Right atrium auricular region (tissue), 2 donors: ENCODE data around the gene PTH1R. TPM values are rescaled to one million over a fixed set of nuclear protein-coding genes. Genes with fewer than 3 reads are reported as not detected.

Experiments
- DNase-seq: peaks from one replicate; pipeline ENCODE4 v3.0.0-alpha.2; 2019; ENCODE audit warnings: low spot score
- H3K27ac ChIP-seq, 2 donors: fragments of 200-600 bp; sonication (generic); 1 replicate in 1 of 2; 2 replicates in 1 of 2; pipeline ENCODE4 v1.5.1; 2016 to 2019
- H3K27me3 ChIP-seq, 2 donors: fragments of 200-600 bp; sonication (generic); one replicate each; pipeline versions ENCODE4 v1.5.1 to v1.6.0; 2017 to 2019
- H3K36me3 ChIP-seq: fragments of 200-600 bp; sonication (generic); one replicate; pipeline ENCODE4 v1.5.1; 2016
- H3K4me1 ChIP-seq, 2 donors: fragments of 200-600 bp; sonication (generic); one replicate each; pipeline versions ENCODE4 v1.5.1 to v1.6.0; 2017 to 2019
- H3K4me3 ChIP-seq, 2 donors: fragments of 200-600 bp; sonication (generic); 1 replicate in 1 of 2; 2 replicates in 1 of 2; pipeline ENCODE4 v1.5.1; 2017 to 2019; ENCODE audit warnings: mild to moderate bottlenecking in 1 of 2, moderate library complexity in 1 of 2
- H3K9me3 ChIP-seq, 2 donors: fragments of 200-600 bp; sonication (generic); one replicate each; pipeline ENCODE4 v1.5.1; 2019
- total RNA-seq, 2 donors: library from RNA; depleted of rRNA; stranded (reverse); fragments of >200 nt; gene quantifications; one replicate each; pipeline ENCODE4 v1.1.0, GENCODE V29; 2016
- TF ChIP-seq, protein P1 (sequence below), 2 donors: fragments of 200-600 bp; sonication (generic); IDR thresholded peaks; one replicate each; pipeline ENCODE4 v1.5.1; 2019; ENCODE audit warnings: antibody characterized with exemption in 2 of 2

PTH1R gene
- total RNA-seq, 2 donors from 2014 or later: 7.2 to 10.1 TPM

DNA sequence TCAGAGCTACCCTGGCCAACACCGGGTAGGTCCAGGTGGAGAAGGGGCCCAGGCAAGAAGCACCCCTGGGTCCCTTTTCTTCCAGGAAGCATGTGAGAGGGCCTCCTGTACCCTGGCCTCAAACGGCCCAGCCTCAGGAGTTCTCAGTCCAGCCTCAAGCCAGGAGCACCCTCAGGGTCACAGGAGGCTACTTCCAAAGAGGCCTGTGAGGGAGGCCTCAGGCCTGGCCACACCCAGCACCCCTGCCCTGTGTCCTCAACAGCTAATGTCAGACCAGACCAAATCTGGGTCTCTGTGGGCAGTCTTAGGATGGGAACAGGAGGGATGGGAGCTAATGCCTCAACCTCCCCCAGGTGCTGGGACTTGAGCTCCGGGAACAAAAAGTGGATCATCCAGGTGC is 23.5 kb downstream of the PTH1R start:
- peaks cover 0 to 23% of the 10 kb centered on the region in 2 donors for H3K4me1 ChIP-seq
- H3K27me3 ChIP-seq: no peaks in the 10 kb centered on the region
- TF ChIP-seq, protein P1, sequence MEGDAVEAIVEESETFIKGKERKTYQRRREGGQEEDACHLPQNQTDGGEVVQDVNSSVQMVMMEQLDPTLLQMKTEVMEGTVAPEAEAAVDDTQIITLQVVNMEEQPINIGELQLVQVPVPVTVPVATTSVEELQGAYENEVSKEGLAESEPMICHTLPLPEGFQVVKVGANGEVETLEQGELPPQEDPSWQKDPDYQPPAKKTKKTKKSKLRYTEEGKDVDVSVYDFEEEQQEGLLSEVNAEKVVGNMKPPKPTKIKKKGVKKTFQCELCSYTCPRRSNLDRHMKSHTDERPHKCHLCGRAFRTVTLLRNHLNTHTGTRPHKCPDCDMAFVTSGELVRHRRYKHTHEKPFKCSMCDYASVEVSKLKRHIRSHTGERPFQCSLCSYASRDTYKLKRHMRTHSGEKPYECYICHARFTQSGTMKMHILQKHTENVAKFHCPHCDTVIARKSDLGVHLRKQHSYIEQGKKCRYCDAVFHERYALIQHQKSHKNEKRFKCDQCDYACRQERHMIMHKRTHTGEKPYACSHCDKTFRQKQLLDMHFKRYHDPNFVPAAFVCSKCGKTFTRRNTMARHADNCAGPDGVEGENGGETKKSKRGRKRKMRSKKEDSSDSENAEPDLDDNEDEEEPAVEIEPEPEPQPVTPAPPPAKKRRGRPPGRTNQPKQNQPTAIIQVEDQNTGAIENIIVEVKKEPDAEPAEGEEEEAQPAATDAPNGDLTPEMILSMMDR (IDR thresholded peaks at IDR 0.05): no peak
- no peaks in the 10 kb centered on the region for H3K36me3 ChIP-seq
- H3K4me3 ChIP-seq: no peak overlapping the region
- H3K27ac ChIP-seq: no peak overlapping the region
- H3K9me3 ChIP-seq: no peaks in the 10 kb centered on the region
- DNase-seq: no peak

DNA sequence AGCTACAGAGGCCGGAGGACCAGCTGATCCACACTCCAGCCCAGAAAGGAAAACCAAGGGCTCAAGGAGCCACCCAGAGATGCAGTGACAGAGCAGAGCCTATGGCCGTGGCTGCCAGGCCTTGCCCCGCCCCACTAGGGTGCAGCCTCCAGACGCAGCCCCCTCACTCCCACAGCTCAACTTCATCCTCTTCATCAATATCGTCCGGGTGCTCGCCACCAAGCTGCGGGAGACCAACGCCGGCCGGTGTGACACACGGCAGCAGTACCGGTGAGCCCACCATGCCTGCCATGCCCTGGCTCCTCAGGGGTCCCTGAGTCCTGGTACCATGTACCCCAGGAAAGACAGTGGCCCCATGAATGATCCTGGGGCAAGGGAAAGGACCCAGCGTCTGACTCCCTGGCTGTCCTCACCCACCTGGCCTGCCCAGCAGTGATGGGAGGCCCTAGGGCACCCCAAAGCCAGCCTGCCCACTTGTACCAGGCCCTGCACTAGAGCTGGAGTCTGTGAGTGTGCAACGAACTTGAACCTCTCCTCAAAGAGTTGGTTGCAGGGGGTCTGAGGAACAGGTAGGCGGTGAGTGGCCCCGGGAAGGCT is 24.2 kb downstream of the PTH1R start:
- no peaks in the 10 kb centered on the region for H3K9me3 ChIP-seq
- no peak overlapping the region for H3K27ac ChIP-seq
- H3K4me3 ChIP-seq: no peak overlapping the region
- H3K4me1 ChIP-seq: peaks cover 0 to 23% of the 10 kb centered on the region in 2 donors
- no peaks in the 10 kb centered on the region for H3K27me3 ChIP-seq
- no peak for DNase-seq
- TF ChIP-seq, protein P1 (IDR thresholded peaks at IDR 0.05): no peak
- no peaks in the 10 kb centered on the region for H3K36me3 ChIP-seq

DNA sequence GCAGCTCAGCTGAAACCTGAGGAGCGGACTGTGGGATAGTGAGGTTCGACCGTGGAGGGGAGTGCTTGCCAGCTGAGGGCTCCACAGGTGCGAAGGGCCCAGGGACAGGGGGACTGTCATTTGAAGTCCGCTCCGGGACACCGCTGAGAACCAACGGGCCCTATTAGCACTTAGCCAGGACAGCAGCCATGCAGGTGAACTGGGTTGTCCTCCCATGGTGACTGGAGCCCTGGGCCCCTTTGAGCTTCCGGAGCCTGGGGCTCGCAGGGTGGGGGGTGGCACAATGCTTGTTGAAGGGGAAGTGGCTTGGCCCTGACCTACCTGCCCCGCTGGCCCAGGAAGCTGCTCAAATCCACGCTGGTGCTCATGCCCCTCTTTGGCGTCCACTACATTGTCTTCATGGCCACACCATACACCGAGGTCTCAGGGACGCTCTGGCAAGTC is 24.7 kb downstream of the PTH1R start:
- no peak overlapping the region for H3K27ac ChIP-seq
- no peaks in the 10 kb centered on the region for H3K9me3 ChIP-seq
- TF ChIP-seq, protein P1 (IDR thresholded peaks at IDR 0.05): no peak
- H3K4me1 ChIP-seq: peaks cover 0 to 23% of the 10 kb centered on the region in 2 donors
- no peaks in the 10 kb centered on the region for H3K27me3 ChIP-seq
- H3K4me3 ChIP-seq: no peak overlapping the region
- no peak for DNase-seq
- no peaks in the 10 kb centered on the region for H3K36me3 ChIP-seq

DNA sequence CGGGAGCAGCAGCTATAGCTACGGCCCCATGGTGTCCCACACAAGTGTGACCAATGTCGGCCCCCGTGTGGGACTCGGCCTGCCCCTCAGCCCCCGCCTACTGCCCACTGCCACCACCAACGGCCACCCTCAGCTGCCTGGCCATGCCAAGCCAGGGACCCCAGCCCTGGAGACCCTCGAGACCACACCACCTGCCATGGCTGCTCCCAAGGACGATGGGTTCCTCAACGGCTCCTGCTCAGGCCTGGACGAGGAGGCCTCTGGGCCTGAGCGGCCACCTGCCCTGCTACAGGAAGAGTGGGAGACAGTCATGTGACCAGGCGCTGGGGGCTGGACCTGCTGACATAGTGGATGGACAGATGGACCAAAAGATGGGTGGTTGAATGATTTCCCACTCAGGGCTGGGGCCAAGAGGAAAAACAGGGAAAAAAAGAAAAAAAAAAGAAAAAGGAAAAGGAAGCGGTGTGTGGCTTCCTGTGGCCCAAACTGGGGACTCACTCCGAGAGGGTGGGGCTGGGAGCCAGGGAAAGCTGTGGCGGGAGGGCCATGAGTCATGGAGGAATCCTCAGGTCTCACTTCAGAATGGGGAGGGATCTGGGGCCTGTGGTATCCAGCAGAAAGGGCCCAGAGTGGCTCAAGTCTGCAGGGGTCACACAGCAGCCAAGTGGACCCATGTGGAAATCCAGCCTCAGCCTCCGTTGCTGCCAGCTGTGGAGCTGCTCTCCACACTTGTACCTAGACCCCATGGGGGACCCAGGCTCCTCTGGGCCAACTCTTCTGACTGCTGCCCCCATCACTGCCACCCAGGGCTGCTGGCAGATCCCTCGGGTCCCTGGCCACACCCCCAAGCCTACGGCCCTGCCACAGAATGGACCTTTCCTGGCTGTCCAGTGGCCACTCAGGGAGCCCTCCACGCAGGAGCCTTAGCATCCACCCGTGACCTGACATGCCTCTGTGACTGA is 26.1 kb downstream of the PTH1R start:
- Histone ChIP-seq H3K27ac (no peak overlapping the region), H3K36me3 (no peaks in the 10 kb centered on the region), H3K4me1 (peaks cover 0 to 24% of the 10 kb centered on the region in 2 donors), H3K9me3 (no peaks in the 10 kb centered on the region), H3K4me3 (no peak overlapping the region), H3K27me3 (no peaks in the 10 kb centered on the region)
- DNase-seq: no peak
- TF ChIP-seq, protein P1 (IDR thresholded peaks at IDR 0.05): no peak

DNA sequence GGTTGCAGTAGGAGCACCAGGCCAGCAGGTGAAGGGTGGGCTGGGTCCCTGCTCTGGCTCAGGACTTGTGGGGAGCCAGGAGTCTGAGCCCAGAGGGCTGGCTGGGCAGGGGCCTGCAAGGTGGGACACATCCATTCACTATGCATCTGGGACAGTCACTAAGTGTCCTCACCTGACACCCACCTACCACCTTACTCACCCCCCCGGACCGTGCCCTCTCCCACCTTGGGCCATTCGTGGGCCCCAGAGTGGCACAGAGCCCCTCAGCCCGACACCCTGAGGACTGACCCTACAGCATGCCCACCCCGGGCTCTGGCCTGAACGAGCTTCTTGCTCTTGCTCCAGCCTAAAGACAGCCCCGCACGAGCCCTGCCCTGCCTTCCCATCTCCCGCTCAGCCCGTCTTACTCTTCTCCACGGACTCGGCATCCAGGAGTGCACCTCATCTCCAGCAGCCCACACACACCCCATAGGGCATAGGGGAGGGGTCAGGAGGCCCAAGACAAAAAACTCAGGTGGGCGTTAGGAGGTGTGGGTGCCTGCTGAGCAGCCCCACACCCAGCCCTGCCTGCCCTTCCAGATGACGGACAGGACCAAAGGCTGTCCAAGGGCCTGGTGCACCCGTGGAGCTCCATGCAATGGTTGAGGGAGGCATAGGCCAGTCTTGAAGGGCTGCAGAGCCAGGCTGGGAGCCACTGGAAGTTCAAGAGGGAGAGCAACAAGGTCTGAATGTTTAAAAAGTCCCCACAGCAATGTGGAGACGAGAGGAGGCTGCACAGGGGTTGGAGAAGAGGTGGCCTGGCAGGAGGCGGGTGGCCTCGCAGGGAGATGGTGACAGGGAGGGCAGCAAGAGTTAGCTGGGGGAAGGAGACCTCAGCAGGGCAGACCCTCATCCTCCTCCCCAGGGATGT is 27.0 kb downstream of the PTH1R start:
- TF ChIP-seq, protein P1 (IDR thresholded peaks at IDR 0.05): no peak
- no peak for DNase-seq
- Histone ChIP-seq H3K4me3 (no peak overlapping the region), H3K9me3 (no peaks in the 10 kb centered on the region), H3K36me3 (no peaks in the 10 kb centered on the region), H3K27me3 (no peaks in the 10 kb centered on the region), H3K4me1 (peaks cover 0 to 25% of the 10 kb centered on the region in 2 donors), H3K27ac (no peak overlapping the region)
